ENCODE results near the gene DGKE.

GRCh38 chr17:56897646-56898424 lies 63.9 kb downstream of the DGKE start:
- TF ChIP-seq CTCF (IDR thresholded peaks at IDR 0.05; ENCODE audit: low read length): no peak
- no peak for TF ChIP-seq EZH2 (IDR thresholded peaks at IDR 0.05; ENCODE audit: borderline replicate concordance, low read length)

All from OCI-LY1 (cell line).